ENCODE measurements around the gene BMERB1.

- TF ChIP-seq, protein P1, sequence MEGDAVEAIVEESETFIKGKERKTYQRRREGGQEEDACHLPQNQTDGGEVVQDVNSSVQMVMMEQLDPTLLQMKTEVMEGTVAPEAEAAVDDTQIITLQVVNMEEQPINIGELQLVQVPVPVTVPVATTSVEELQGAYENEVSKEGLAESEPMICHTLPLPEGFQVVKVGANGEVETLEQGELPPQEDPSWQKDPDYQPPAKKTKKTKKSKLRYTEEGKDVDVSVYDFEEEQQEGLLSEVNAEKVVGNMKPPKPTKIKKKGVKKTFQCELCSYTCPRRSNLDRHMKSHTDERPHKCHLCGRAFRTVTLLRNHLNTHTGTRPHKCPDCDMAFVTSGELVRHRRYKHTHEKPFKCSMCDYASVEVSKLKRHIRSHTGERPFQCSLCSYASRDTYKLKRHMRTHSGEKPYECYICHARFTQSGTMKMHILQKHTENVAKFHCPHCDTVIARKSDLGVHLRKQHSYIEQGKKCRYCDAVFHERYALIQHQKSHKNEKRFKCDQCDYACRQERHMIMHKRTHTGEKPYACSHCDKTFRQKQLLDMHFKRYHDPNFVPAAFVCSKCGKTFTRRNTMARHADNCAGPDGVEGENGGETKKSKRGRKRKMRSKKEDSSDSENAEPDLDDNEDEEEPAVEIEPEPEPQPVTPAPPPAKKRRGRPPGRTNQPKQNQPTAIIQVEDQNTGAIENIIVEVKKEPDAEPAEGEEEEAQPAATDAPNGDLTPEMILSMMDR (conservative IDR thresholded peaks at IDR 0.05; ENCODE audit: low read depth in 2 of 2) = no peak
- no peak for TF ChIP-seq CREB1 (CRISPR knock-in tag; IDR thresholded peaks at IDR 0.05; ENCODE audit: low read depth)
- TF ChIP-seq POLR2AphosphoS5 (IDR thresholded peaks at IDR 0.05; ENCODE audit: low read depth) = no peak
- TF ChIP-seq EZH2phosphoT487 (IDR thresholded peaks at IDR 0.05; ENCODE audit: unreplicated experiment) = no peak
- TF ChIP-seq JUNB (IDR thresholded peaks at IDR 0.05; ENCODE audit: unreplicated experiment) = no peak
- no peak for TF ChIP-seq EZH2 (IDR thresholded peaks at IDR 0.05; ENCODE audit: low read depth, unreplicated experiment)
Measured at GRCh38 chr16:15425861-15426260, 8.5 kb upstream of the BMERB1 start.
